GM23338 (cell line): Measurements from ENCODE around the gene COX7B2. TPM values are rescaled to one million over a fixed set of nuclear protein-coding genes. Genes with fewer than 3 reads are reported as not detected.

Experiments used
- ATAC-seq: fragments of 200-7000 bp; cut with Tn5 transposase; 3 replicates; pipeline ENCODE4 v1.9.1; 2020
- DNase-seq: peaks from one replicate; pipeline ENCODE4 v3.0.0-alpha.2; 2015; ENCODE audit warnings: low spot score
- H2AFZ ChIP-seq: fragments of 200-600 bp; sonication (generic); 2 replicates; pipeline ENCODE4 v1.8.0; 2016; ENCODE audit warnings: antibody characterized with exemption, mild to moderate bottlenecking, moderate library complexity
- H3F3A ChIP-seq: fragments of 200-600 bp; sonication (generic); replicated peaks from 2 replicates; pipeline ENCODE4 v1.8.0; 2017; ENCODE audit warnings: antibody characterized with exemption, mixed run types, low read depth
- H3K27ac ChIP-seq: fragments of 200-600 bp; sonication (generic); 2 replicates; pipeline ENCODE4 v1.6.1; 2016; ENCODE audit warnings: low read depth
- H3K27me3 ChIP-seq: fragments of 200-600 bp; sonication (generic); 2 replicates; pipeline ENCODE4 v1.8.0; 2016; ENCODE audit warnings: mild to moderate bottlenecking, mixed run types, moderate library complexity; ENCODE audit not compliant: insufficient read depth
- H3K36me3 ChIP-seq: fragments of 200-600 bp; sonication (generic); 2 replicates; pipeline ENCODE4 v1.8.0; 2016; ENCODE audit warnings: mild to moderate bottlenecking; ENCODE audit not compliant: insufficient read depth
- H3K4me1 ChIP-seq: fragments of 200-600 bp; sonication (generic); 2 replicates; pipeline ENCODE4 v1.8.0; 2016; ENCODE audit warnings: mild to moderate bottlenecking, moderate library complexity; ENCODE audit not compliant: insufficient read depth
- H3K4me2 ChIP-seq: fragments of 200-600 bp; sonication (generic); 2 replicates; pipeline ENCODE4 v1.7.1; 2017; ENCODE audit warnings: mixed run types
- H3K4me3 ChIP-seq: fragments of 200-600 bp; sonication (generic); 2 replicates; pipeline ENCODE4 v1.6.1; 2016; ENCODE audit warnings: mixed run types
- H3K79me2 ChIP-seq: fragments of 200-600 bp; sonication (generic); replicated peaks from 2 replicates; pipeline ENCODE4 v1.8.0; 2017; ENCODE audit warnings: mild to moderate bottlenecking; ENCODE audit not compliant: insufficient read depth
- H3K9me2 ChIP-seq: fragments of 200-600 bp; sonication (generic); 2 replicates; pipeline ENCODE4 v1.8.0; 2017; ENCODE audit not compliant: insufficient read depth
- H4K20me1 ChIP-seq: fragments of 200-600 bp; sonication (generic); replicated peaks from 2 replicates; pipeline ENCODE4 v1.8.0; 2017; ENCODE audit warnings: mild to moderate bottlenecking; ENCODE audit not compliant: insufficient read depth
- H3K27ac Mint-ChIP-seq: 2 replicates; pipeline ENCODE4 v1.8.0; 2020; ENCODE audit warnings: inconsistent platforms, mild to moderate bottlenecking, moderate library complexity, mixed read lengths
- H3K27me3 Mint-ChIP-seq: 3 replicates; pipeline ENCODE4 v1.8.0; 2022; ENCODE audit warnings: low read depth, mild to moderate bottlenecking, moderate library complexity, mixed read lengths, inconsistent platforms; ENCODE audit not compliant: insufficient read depth, poor library complexity
- H3K36me3 Mint-ChIP-seq: 3 replicates; pipeline ENCODE4 v1.8.0; 2021; ENCODE audit warnings: low read depth, mild to moderate bottlenecking, inconsistent platforms, moderate library complexity, mixed read lengths
- H3K4me1 Mint-ChIP-seq: 3 replicates; pipeline ENCODE4 v1.8.0; 2020; ENCODE audit warnings: mild to moderate bottlenecking, inconsistent platforms, mixed read lengths
- H3K4me3 Mint-ChIP-seq: 3 replicates; pipeline ENCODE4 v1.8.0; 2021; ENCODE audit warnings: moderate library complexity, mild to moderate bottlenecking, inconsistent platforms, mixed read lengths
- H3K9me3 Mint-ChIP-seq: 3 replicates; pipeline ENCODE4 v1.8.0; 2020; ENCODE audit warnings: moderate library complexity, mild to moderate bottlenecking, inconsistent platforms, mixed read lengths
- CREB1 ChIP-seq: fragments of 250-450 bp; sonication (Bioruptor Pico); IDR thresholded peaks from 2 replicates; pipeline ENCODE4 v1.5.0; 2020; ENCODE audit warnings: low read depth, mild to moderate bottlenecking, moderate library complexity
- EZH2 ChIP-seq: fragments of 200-600 bp; sonication (generic); IDR thresholded peaks from one replicate; pipeline ENCODE4 v1.8.0; 2017; ENCODE audit warnings: antibody characterized with exemption, mild to moderate bottlenecking, low read depth; ENCODE audit not compliant: unreplicated experiment
- EZH2phosphoT487 ChIP-seq: fragments of 200-600 bp; sonication (generic); IDR thresholded peaks from one replicate; pipeline ENCODE4 v1.8.1; 2018; ENCODE audit warnings: antibody characterized with exemption; ENCODE audit not compliant: unreplicated experiment
- JUNB ChIP-seq: IDR thresholded peaks from one replicate; pipeline ENCODE4 v1.6.1; 2016; ENCODE audit warnings: antibody characterized with exemption; ENCODE audit not compliant: unreplicated experiment
- NANOG ChIP-seq: IDR thresholded peaks from 2 replicates; pipeline ENCODE4 v1.6.1; 2016; ENCODE audit warnings: antibody characterized with exemption, borderline replicate concordance
- POLR2AphosphoS5 ChIP-seq: IDR thresholded peaks from 2 replicates; pipeline ENCODE4 v1.6.1; 2016; ENCODE audit warnings: antibody characterized with exemption, low read depth
- STAT1 ChIP-seq: IDR thresholded peaks from one replicate; pipeline ENCODE4 v1.6.1; 2016; ENCODE audit warnings: antibody characterized with exemption; ENCODE audit not compliant: unreplicated experiment
- ZNF114 ChIP-seq: fragments of 250-450 bp; sonication (Bioruptor Pico); IDR thresholded peaks from 2 replicates; pipeline ENCODE4 v1.5.0; 2020; ENCODE audit warnings: mild to moderate bottlenecking, moderate library complexity
- ZNF331 ChIP-seq: fragments of 250-450 bp; sonication (Bioruptor Pico); IDR thresholded peaks from 2 replicates; pipeline ENCODE4 v1.5.0; 2020; ENCODE audit warnings: low read depth, mild to moderate bottlenecking, moderate library complexity
- ZNF462 ChIP-seq: fragments of 250-450 bp; sonication (Bioruptor Pico); IDR thresholded peaks from 2 replicates; pipeline ENCODE4 v1.5.0; 2020; ENCODE audit warnings: mild to moderate bottlenecking, moderate library complexity
- polyA plus RNA-seq: library from polyadenylated mRNA; unstranded; fragments of >200 nt; fragmentation: Nextera tagmentation; extraction: Ambion mirVana; gene quantifications from 2 replicates; pipeline ENCODE4 v1.2.1, GENCODE V29; 2016
- total RNA-seq: library from RNA; depleted of rRNA; stranded (reverse); fragments of >200 nt; shearing (Covaris generic); gene quantifications from 2 replicates; pipeline ENCODE4 v1.2.3, GENCODE V29; 2014
- TF ChIP-seq, protein P1 (sequence below), 2 experiments: fragments of 200-600 bp in 1 of 2; sonication (generic) in 1 of 2; conservative IDR thresholded peaks; 2 replicates each; pipeline versions ENCODE4 v1.5.1 to v1.6.1; 2016 to 2017; ENCODE audit warnings: antibody characterized with exemption in 2 of 2, low read depth in 2 of 2, mild to moderate bottlenecking in 2 of 2, moderate library complexity in 1 of 2
- TF ChIP-seq, protein P2 (sequence below): IDR thresholded peaks from one replicate; pipeline ENCODE4 v1.6.1; 2018; ENCODE audit warnings: antibody characterized with exemption; ENCODE audit not compliant: unreplicated experiment

The COX7B2 gene
- total and polyA plus RNA-seq, 2 experiments from 2014 or later, result not detected

GRCh38 chr4:46765465-46765864 is 143.6 kb downstream of the COX7B2 start:
- TF ChIP-seq STAT1, result no peak
- no peak for TF ChIP-seq POLR2AphosphoS5
- TF ChIP-seq EZH2phosphoT487, result no peak
- no peak for TF ChIP-seq EZH2
- no peak for TF ChIP-seq ZNF114 (CRISPR knock-in tag)
- TF ChIP-seq, protein P1, sequence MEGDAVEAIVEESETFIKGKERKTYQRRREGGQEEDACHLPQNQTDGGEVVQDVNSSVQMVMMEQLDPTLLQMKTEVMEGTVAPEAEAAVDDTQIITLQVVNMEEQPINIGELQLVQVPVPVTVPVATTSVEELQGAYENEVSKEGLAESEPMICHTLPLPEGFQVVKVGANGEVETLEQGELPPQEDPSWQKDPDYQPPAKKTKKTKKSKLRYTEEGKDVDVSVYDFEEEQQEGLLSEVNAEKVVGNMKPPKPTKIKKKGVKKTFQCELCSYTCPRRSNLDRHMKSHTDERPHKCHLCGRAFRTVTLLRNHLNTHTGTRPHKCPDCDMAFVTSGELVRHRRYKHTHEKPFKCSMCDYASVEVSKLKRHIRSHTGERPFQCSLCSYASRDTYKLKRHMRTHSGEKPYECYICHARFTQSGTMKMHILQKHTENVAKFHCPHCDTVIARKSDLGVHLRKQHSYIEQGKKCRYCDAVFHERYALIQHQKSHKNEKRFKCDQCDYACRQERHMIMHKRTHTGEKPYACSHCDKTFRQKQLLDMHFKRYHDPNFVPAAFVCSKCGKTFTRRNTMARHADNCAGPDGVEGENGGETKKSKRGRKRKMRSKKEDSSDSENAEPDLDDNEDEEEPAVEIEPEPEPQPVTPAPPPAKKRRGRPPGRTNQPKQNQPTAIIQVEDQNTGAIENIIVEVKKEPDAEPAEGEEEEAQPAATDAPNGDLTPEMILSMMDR (conservative IDR thresholded peaks at IDR 0.05; ENCODE audit: low read depth in 2 of 2), result no peak
- no peak for TF ChIP-seq JUNB
- no peak for TF ChIP-seq ZNF331 (CRISPR knock-in tag)
- TF ChIP-seq NANOG, result no peak
- TF ChIP-seq ZNF462 (CRISPR knock-in tag), result no peak
- TF ChIP-seq, protein P2, sequence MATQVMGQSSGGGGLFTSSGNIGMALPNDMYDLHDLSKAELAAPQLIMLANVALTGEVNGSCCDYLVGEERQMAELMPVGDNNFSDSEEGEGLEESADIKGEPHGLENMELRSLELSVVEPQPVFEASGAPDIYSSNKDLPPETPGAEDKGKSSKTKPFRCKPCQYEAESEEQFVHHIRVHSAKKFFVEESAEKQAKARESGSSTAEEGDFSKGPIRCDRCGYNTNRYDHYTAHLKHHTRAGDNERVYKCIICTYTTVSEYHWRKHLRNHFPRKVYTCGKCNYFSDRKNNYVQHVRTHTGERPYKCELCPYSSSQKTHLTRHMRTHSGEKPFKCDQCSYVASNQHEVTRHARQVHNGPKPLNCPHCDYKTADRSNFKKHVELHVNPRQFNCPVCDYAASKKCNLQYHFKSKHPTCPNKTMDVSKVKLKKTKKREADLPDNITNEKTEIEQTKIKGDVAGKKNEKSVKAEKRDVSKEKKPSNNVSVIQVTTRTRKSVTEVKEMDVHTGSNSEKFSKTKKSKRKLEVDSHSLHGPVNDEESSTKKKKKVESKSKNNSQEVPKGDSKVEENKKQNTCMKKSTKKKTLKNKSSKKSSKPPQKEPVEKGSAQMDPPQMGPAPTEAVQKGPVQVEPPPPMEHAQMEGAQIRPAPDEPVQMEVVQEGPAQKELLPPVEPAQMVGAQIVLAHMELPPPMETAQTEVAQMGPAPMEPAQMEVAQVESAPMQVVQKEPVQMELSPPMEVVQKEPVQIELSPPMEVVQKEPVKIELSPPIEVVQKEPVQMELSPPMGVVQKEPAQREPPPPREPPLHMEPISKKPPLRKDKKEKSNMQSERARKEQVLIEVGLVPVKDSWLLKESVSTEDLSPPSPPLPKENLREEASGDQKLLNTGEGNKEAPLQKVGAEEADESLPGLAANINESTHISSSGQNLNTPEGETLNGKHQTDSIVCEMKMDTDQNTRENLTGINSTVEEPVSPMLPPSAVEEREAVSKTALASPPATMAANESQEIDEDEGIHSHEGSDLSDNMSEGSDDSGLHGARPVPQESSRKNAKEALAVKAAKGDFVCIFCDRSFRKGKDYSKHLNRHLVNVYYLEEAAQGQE, result no peak
- TF ChIP-seq CREB1 (CRISPR knock-in tag), result no peak
- no peak for ATAC-seq
- H3K36me3 Mint-ChIP-seq, result peaks cover 8% of the 10 kb centered on the region

More at GRCh38 chr4:46765465-46765864, 143.6 kb downstream of the COX7B2 start:
- H3F3A ChIP-seq, result no peaks in the 10 kb centered on the region
- Mint-ChIP-seq H3K27me3 (no peaks in the 10 kb centered on the region), H3K4me3 (no peak overlapping the region), H3K27ac (no peak overlapping the region), H3K9me3 (peaks cover 81% of the 10 kb centered on the region), H3K4me1 (no peaks in the 10 kb centered on the region; the same call in 2 of the 3 replicates)
- H4K20me1 ChIP-seq, result no peaks in the 10 kb centered on the region
- no peak overlapping the region for H2AFZ ChIP-seq
- no peak for DNase-seq
- no peaks in the 10 kb centered on the region for H3K79me2 ChIP-seq
- no peak overlapping the region for H3K27ac ChIP-seq
- H3K9me2 ChIP-seq, result peaks cover 8% of the 10 kb centered on the region; the same call in 1 of the 2 replicates
- H3K4me2 ChIP-seq, result no peak overlapping the region
- H3K4me3 ChIP-seq, result no peak overlapping the region
- no peaks in the 10 kb centered on the region for H3K36me3 ChIP-seq
- no peaks in the 10 kb centered on the region for H3K27me3 ChIP-seq
- H3K4me1 ChIP-seq, result no peaks in the 10 kb centered on the region
